Measurements from ENCODE around the gene PKLR. TPM values are rescaled to one million over a fixed set of nuclear protein-coding genes. Genes with fewer than 3 reads are reported as not detected.

Gene PKLR
- total and polyA plus RNA-seq, 2 donors (not counting 1 experiment from before 2014, with no cell fraction given), result not detected

DNA sequence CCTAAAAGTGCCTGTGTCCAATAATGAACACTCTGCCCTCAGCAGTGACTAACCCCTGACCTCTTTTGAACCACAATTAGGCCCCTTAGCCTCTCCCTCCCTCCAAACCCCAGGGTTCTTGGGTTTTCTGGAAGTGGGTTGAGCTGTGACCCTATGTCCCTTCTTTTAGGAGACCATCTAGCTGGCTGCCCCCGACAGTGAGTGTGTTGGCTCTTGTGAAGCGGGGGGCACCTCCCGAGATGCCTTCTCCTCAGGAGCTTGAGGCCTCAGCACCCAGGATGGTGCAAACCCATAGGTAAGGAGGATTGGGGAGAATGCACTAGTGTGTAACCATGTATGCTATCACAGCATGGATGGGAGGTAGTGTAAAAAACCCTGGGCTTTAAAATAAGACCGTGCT is 26.7 kb upstream of the PKLR start:
- H3K4me2 ChIP-seq (ENCODE audit: extremely low read depth, insufficient read depth, low read length), result no peak overlapping the region
- no peak overlapping the region for H3K9ac ChIP-seq (ENCODE audit: insufficient read depth, low read length)
- TF ChIP-seq, protein P1, sequence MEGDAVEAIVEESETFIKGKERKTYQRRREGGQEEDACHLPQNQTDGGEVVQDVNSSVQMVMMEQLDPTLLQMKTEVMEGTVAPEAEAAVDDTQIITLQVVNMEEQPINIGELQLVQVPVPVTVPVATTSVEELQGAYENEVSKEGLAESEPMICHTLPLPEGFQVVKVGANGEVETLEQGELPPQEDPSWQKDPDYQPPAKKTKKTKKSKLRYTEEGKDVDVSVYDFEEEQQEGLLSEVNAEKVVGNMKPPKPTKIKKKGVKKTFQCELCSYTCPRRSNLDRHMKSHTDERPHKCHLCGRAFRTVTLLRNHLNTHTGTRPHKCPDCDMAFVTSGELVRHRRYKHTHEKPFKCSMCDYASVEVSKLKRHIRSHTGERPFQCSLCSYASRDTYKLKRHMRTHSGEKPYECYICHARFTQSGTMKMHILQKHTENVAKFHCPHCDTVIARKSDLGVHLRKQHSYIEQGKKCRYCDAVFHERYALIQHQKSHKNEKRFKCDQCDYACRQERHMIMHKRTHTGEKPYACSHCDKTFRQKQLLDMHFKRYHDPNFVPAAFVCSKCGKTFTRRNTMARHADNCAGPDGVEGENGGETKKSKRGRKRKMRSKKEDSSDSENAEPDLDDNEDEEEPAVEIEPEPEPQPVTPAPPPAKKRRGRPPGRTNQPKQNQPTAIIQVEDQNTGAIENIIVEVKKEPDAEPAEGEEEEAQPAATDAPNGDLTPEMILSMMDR (conservative IDR thresholded peaks at IDR 0.05 in 1 of 2, IDR thresholded peaks at IDR 0.05 in 1 of 2; ENCODE audit: low read depth in 1 of 2, low read length in 2 of 2), result no peak
- no peak for TF ChIP-seq EZH2 (IDR thresholded peaks at IDR 0.05; ENCODE audit: low read length, missing control alignments)
- no peaks in the 10 kb centered on the region for H3K4me1 ChIP-seq (ENCODE audit: control insufficient read depth, extremely low read depth, insufficient read depth, low read length)
- no peak overlapping the region for H3K4me3 ChIP-seq (replicated peaks in 1 of 4; ENCODE audit: control extremely low read depth in 1 of 4, insufficient read depth in 1 of 4, low read depth in 3 of 4, low read length in 4 of 4)
- peaks cover 7% of the 10 kb centered on the region for H3K36me3 ChIP-seq (ENCODE audit: control insufficient read depth, insufficient read depth, low read length)
- H3K27ac ChIP-seq (ENCODE audit: insufficient read depth, low read length), result no peak overlapping the region
- H4K20me1 ChIP-seq (ENCODE audit: control insufficient read depth, extremely low read depth, insufficient read depth, low read length), result no peaks in the 10 kb centered on the region
- H3K9me3 ChIP-seq (ENCODE audit: control insufficient read depth, insufficient read depth, low read depth, low read length), result no peaks in the 10 kb centered on the region
- DNase-seq (ENCODE audit: low read depth in 2 of 2), result no peak
- no peak overlapping the region for H2AFZ ChIP-seq (ENCODE audit: low read length)
- no peaks in the 10 kb centered on the region for H3K27me3 ChIP-seq (ENCODE audit: control insufficient read depth, insufficient read depth, low read length)
- peaks cover 10% of the 10 kb centered on the region for H3K79me2 ChIP-seq (ENCODE audit: control insufficient read depth, insufficient read depth, low read length)

DNA sequence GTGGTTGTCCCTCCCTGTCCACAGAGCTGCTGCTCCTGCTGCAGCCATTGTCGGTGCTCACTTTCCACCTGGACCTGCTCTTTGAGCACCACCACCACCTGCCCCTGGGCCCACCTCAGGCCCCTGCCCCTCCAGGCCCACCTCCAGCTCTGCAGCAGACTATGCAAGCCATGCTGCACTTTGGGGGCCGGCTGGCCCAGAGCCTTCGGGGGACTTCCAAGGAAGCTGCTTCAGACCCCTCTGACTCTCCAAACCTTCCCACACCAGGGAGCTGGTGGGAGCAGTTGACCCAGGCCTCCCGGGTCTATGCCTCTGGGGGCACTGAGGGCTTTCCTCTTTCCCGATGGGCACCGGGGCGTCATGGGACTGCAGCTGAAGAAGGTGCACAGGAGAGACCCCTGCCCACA is 25.4 kb upstream of the PKLR start:
- H3K36me3 ChIP-seq (ENCODE audit: control insufficient read depth, insufficient read depth, low read length), result peaks cover 8% of the 10 kb centered on the region
- DNase-seq (ENCODE audit: low read depth in 2 of 2), result no peak
- no peaks in the 10 kb centered on the region for H3K27me3 ChIP-seq (ENCODE audit: control insufficient read depth, insufficient read depth, low read length)
- no peak overlapping the region for H3K4me2 ChIP-seq (ENCODE audit: extremely low read depth, insufficient read depth, low read length)
- no peak overlapping the region for H2AFZ ChIP-seq (ENCODE audit: low read length)
- H3K4me3 ChIP-seq (replicated peaks in 1 of 4; ENCODE audit: control extremely low read depth in 1 of 4, insufficient read depth in 1 of 4, low read depth in 3 of 4, low read length in 4 of 4), result no peak overlapping the region
- peaks cover 14% of the 10 kb centered on the region for H3K79me2 ChIP-seq (ENCODE audit: control insufficient read depth, insufficient read depth, low read length)
- no peak overlapping the region for H3K9ac ChIP-seq (ENCODE audit: insufficient read depth, low read length)
- TF ChIP-seq, protein P1 (conservative IDR thresholded peaks at IDR 0.05 in 1 of 2, IDR thresholded peaks at IDR 0.05 in 1 of 2; ENCODE audit: low read depth in 1 of 2, low read length in 2 of 2), result no peak
- TF ChIP-seq EZH2 (IDR thresholded peaks at IDR 0.05; ENCODE audit: low read length, missing control alignments), result no peak
- H3K4me1 ChIP-seq (ENCODE audit: control insufficient read depth, extremely low read depth, insufficient read depth, low read length), result peaks cover 10% of the 10 kb centered on the region
- no peak overlapping the region for H3K27ac ChIP-seq (ENCODE audit: insufficient read depth, low read length)
- peaks cover 3% of the 10 kb centered on the region for H4K20me1 ChIP-seq (ENCODE audit: control insufficient read depth, extremely low read depth, insufficient read depth, low read length)
- no peaks in the 10 kb centered on the region for H3K9me3 ChIP-seq (ENCODE audit: control insufficient read depth, insufficient read depth, low read depth, low read length)

DNA sequence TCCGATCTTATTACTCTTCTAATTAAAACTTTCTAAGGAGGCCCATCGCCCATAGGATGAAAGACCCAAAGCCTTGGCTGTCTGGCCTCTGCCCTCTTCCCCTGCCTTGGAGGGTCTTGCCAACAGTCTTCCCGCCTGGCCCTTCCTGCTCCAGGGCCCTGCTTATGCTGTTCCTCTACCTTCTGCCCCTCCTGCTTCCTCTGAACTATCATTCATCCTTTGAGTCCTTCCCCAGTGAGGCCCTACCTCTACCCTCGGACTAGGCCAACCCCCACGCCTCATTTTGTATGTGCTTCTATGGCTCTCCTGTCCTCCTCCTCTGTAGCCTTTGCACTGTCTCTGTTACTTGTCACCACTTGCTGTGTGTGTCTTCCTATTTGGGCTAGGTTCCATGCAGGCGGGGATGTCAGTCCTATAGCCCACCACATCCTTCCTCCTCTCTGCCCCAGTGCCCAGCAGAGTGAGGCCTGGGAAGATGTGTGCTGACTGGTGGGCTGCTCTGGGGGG is 24.8 kb upstream of the PKLR start:
- Histone ChIP-seq H3K9ac (ENCODE audit: insufficient read depth, low read length) (no peak overlapping the region), H3K27me3 (ENCODE audit: control insufficient read depth, insufficient read depth, low read length) (no peaks in the 10 kb centered on the region), H3K4me2 (ENCODE audit: extremely low read depth, insufficient read depth, low read length) (peak overlapping the region; percentile 96), H3K4me3 (replicated peaks in 1 of 4; ENCODE audit: control extremely low read depth in 1 of 4, insufficient read depth in 1 of 4, low read depth in 3 of 4, low read length in 4 of 4) (peak overlapping the region in 1 of 4 experiments; percentile 93), H3K79me2 (ENCODE audit: control insufficient read depth, insufficient read depth, low read length) (peaks cover 17% of the 10 kb centered on the region), H2AFZ (ENCODE audit: low read length) (no peak overlapping the region), H3K9me3 (ENCODE audit: control insufficient read depth, insufficient read depth, low read depth, low read length) (no peaks in the 10 kb centered on the region), H3K4me1 (ENCODE audit: control insufficient read depth, extremely low read depth, insufficient read depth, low read length) (peaks cover 16% of the 10 kb centered on the region), H3K27ac (ENCODE audit: insufficient read depth, low read length) (no peak overlapping the region), H3K36me3 (ENCODE audit: control insufficient read depth, insufficient read depth, low read length) (peaks cover 9% of the 10 kb centered on the region), H4K20me1 (ENCODE audit: control insufficient read depth, extremely low read depth, insufficient read depth, low read length) (peaks cover 5% of the 10 kb centered on the region)
- TF ChIP-seq, protein P1 (conservative IDR thresholded peaks at IDR 0.05 in 1 of 2, IDR thresholded peaks at IDR 0.05 in 1 of 2; ENCODE audit: low read depth in 1 of 2, low read length in 2 of 2), result no peak
- no peak for TF ChIP-seq EZH2 (IDR thresholded peaks at IDR 0.05; ENCODE audit: low read length, missing control alignments)
- DNase-seq (ENCODE audit: low read depth in 2 of 2), result no peak
